Caco-2 (cell line): ENCODE measurements around the gene EPHX1. TPM values are rescaled to one million over a fixed set of nuclear protein-coding genes. Genes with fewer than 3 reads are reported as not detected.

Experiments used
- BruUV-seq: library from RNA; stranded (reverse); fragments of 400-500 nt; replicated peaks from 2 replicates; lab custom pipeline; 2021; lab: Mats Ljungman, UMichigan
- CTCF ChIA-PET: fragments of 300-600 bp; sonication (Branson Sonifier 250); formaldehyde crosslinking; loops from one replicate; lab custom pipeline; 2022; ENCODE audit warnings: antibody characterized with exemption; lab: Charles Lee
- POLR2A ChIA-PET: fragments of 300-600 bp; sonication (Branson Sonifier 250); formaldehyde crosslinking; loops from one replicate; lab custom pipeline; 2022; ENCODE audit warnings: antibody characterized with exemption; lab: Charles Lee
- DNase-seq, 2 experiments: peaks; one replicate each; pipeline versions ENCODE4 v3.0.0 to v3.0.0-alpha.2; 2020 to 2022
- H3K27me3 ChIP-seq: replicated peaks from 2 replicates; pipeline ENCODE4 v1.6.0; 2011; ENCODE audit warnings: low read length; ENCODE audit not compliant: control insufficient read depth, insufficient read depth
- H3K36me3 ChIP-seq: 2 replicates; pipeline ENCODE4 v1.5.1; 2011; ENCODE audit warnings: low read length; ENCODE audit not compliant: control insufficient read depth, insufficient read depth
- H3K4me1 ChIP-seq: fragments of 250-450 bp; sonication (Bioruptor Pico); 2 replicates; pipeline ENCODE4 v1.5.1; 2020; ENCODE audit warnings: mild to moderate bottlenecking
- H3K4me3 ChIP-seq: 2 replicates; pipeline ENCODE4 v1.5.1; 2011; ENCODE audit warnings: low read depth, mild to moderate bottlenecking, control low read depth, low read length
- H3K9me3 ChIP-seq: fragments of 250-450 bp; sonication (Bioruptor Pico); 2 replicates; pipeline ENCODE4 v1.5.1; 2020; ENCODE audit warnings: mild to moderate bottlenecking, moderate library complexity
- H3K27ac Mint-ChIP-seq: one replicate; pipeline ENCODE4 v1.8.0; 2022; ENCODE audit warnings: mixed read lengths; ENCODE audit not compliant: unreplicated experiment
- H3K27me3 Mint-ChIP-seq: one replicate; pipeline ENCODE4 v1.8.0; 2022; ENCODE audit warnings: mixed read lengths; ENCODE audit not compliant: insufficient read depth, unreplicated experiment
- H3K36me3 Mint-ChIP-seq: one replicate; pipeline ENCODE4 v1.8.0; 2022; ENCODE audit warnings: mild to moderate bottlenecking, mixed read lengths; ENCODE audit not compliant: insufficient read depth, unreplicated experiment
- H3K4me1 Mint-ChIP-seq: one replicate; pipeline ENCODE4 v1.8.0; 2022; ENCODE audit warnings: low read depth, mixed read lengths; ENCODE audit not compliant: unreplicated experiment
- H3K4me3 Mint-ChIP-seq: one replicate; pipeline ENCODE4 v1.8.0; 2022; ENCODE audit warnings: mild to moderate bottlenecking, moderate library complexity, mixed read lengths; ENCODE audit not compliant: unreplicated experiment
- H3K9me3 Mint-ChIP-seq: one replicate; pipeline ENCODE4 v1.8.0; 2022; ENCODE audit warnings: mixed read lengths; ENCODE audit not compliant: unreplicated experiment
- CTCF ChIP-seq, 2 experiments: fragments of 200-600 bp in 1 of 2; IDR thresholded peaks; 1 replicate in 1 of 2; 2 replicates in 1 of 2; pipeline versions ENCODE4 v1.5.1 to v1.8.0; 2011 to 2022; ENCODE audit warnings: antibody characterized with exemption in 1 of 2, control low read depth in 1 of 2, inconsistent platforms in 1 of 2, low read depth in 1 of 2, low read length in 1 of 2, mild to moderate bottlenecking in 1 of 2, moderate library complexity in 1 of 2; ENCODE audit not compliant: insufficient read depth in 1 of 2, severe bottlenecking in 1 of 2, unreplicated experiment in 1 of 2
- intact Hi-C: fragments of 100-400 bp; cut with micrococcal nuclease; formaldehyde crosslinking; loops from one replicate; pipeline ENCODE4 v1.10.0; 2022; ENCODE audit not compliant: unreplicated experiment
- total RNA-seq: library from RNA; stranded (reverse); gene quantifications from 2 replicates; pipeline ENCODE4 v1.2.3, GENCODE V29; 2022

The EPHX1 gene
- total RNA-seq, 1 experiment from 2014 or later, result 88.5 TPM

- CTCF ChIA-PET, result no interaction called here
Observed at GRCh38 chr1:225822655-225823403, 12.9 kb downstream of the EPHX1 start.

GRCh38 chr1:225823811-225824261 lies 13.9 kb downstream of the EPHX1 start:
- intact Hi-C loops, result no loop called here
- no peak overlapping the region for H3K4me3 ChIP-seq
- no peaks in the 10 kb centered on the region for H3K36me3 Mint-ChIP-seq
- no peaks in the 10 kb centered on the region for H3K36me3 ChIP-seq
- H3K4me3 Mint-ChIP-seq, result no peak overlapping the region
- no peak for DNase-seq
- no peaks in the 10 kb centered on the region for H3K9me3 ChIP-seq
- no peak overlapping the region for H3K27ac Mint-ChIP-seq
- H3K27me3 Mint-ChIP-seq, result no peaks in the 10 kb centered on the region
- POLR2A ChIA-PET, result no interaction called here
- TF ChIP-seq CTCF (IDR thresholded peaks at IDR 0.05; ENCODE audit: insufficient read depth in 1 of 2, low read depth in 1 of 2, low read length in 1 of 2, severe bottlenecking in 1 of 2, unreplicated experiment in 1 of 2), result no peak
- peaks cover 15% of the 10 kb centered on the region for H3K4me1 ChIP-seq
- H3K4me1 Mint-ChIP-seq, result peaks cover 7% of the 10 kb centered on the region
- no peaks in the 10 kb centered on the region for H3K9me3 Mint-ChIP-seq
- H3K27me3 ChIP-seq, result no peaks in the 10 kb centered on the region
- CTCF ChIA-PET, result interaction anchor here (0.5 to 0.7 kb wide), 2 partner anchors 59 to 381 kb away, joined by 3 to 6 read pairs; partner anchors contain the start of gene TMEM63A
- BruUV-seq, result no TSS peak

More at GRCh38 chr1:225822655-225823403, 12.9 kb downstream of the EPHX1 start:
- no peak overlapping the region for H3K4me3 Mint-ChIP-seq
- no peak for DNase-seq
- Histone ChIP-seq H3K36me3 (no peaks in the 10 kb centered on the region), H3K27me3 (no peaks in the 10 kb centered on the region), H3K4me3 (no peak overlapping the region), H3K4me1 (peaks cover 15% of the 10 kb centered on the region), H3K9me3 (no peaks in the 10 kb centered on the region)
- POLR2A ChIA-PET, result no interaction called here
- no TSS peak for BruUV-seq
- no peaks in the 10 kb centered on the region for H3K9me3 Mint-ChIP-seq
- no peaks in the 10 kb centered on the region for H3K27me3 Mint-ChIP-seq
- no peak for TF ChIP-seq CTCF (IDR thresholded peaks at IDR 0.05; ENCODE audit: insufficient read depth in 1 of 2, low read depth in 1 of 2, low read length in 1 of 2, severe bottlenecking in 1 of 2, unreplicated experiment in 1 of 2)
- no peak overlapping the region for H3K27ac Mint-ChIP-seq
- intact Hi-C loops, result no loop called here
- peaks cover 7% of the 10 kb centered on the region for H3K4me1 Mint-ChIP-seq
- no peaks in the 10 kb centered on the region for H3K36me3 Mint-ChIP-seq

- H3K4me1 Mint-ChIP-seq, result peaks cover 7% of the 10 kb centered on the region
- BruUV-seq, result no TSS peak
- CTCF ChIA-PET, result interaction anchor here (0.5 to 1.2 kb wide), 3 partner anchors 11 to 382 kb away, joined by 3 to 6 read pairs (median 4); partner anchors contain the start of gene TMEM63A
- Histone ChIP-seq H3K9me3 (no peaks in the 10 kb centered on the region), H3K4me1 (peaks cover 15% of the 10 kb centered on the region), H3K36me3 (no peaks in the 10 kb centered on the region), H3K27me3 (no peaks in the 10 kb centered on the region), H3K4me3 (no peak overlapping the region)
- intact Hi-C loops, result no loop called here
- no peaks in the 10 kb centered on the region for H3K9me3 Mint-ChIP-seq
- no peak for TF ChIP-seq CTCF (IDR thresholded peaks at IDR 0.05; ENCODE audit: insufficient read depth in 1 of 2, low read depth in 1 of 2, low read length in 1 of 2, severe bottlenecking in 1 of 2, unreplicated experiment in 1 of 2)
- no peak for DNase-seq
- no peaks in the 10 kb centered on the region for H3K27me3 Mint-ChIP-seq
- H3K36me3 Mint-ChIP-seq, result peaks cover 6% of the 10 kb centered on the region
- POLR2A ChIA-PET, result interaction anchor here (1.0 kb wide), 1 partner anchor 15 kb away, joined by 3 read pairs; the partner anchor contains the start of gene EPHX1
- H3K27ac Mint-ChIP-seq, result peak overlapping the region; percentile 53
- H3K4me3 Mint-ChIP-seq, result no peak overlapping the region
Observed at GRCh38 chr1:225824533-225824941, 14.6 kb downstream of the EPHX1 start.
